ENCODE data around the gene TOX2.

Gene TOX2

DNA sequence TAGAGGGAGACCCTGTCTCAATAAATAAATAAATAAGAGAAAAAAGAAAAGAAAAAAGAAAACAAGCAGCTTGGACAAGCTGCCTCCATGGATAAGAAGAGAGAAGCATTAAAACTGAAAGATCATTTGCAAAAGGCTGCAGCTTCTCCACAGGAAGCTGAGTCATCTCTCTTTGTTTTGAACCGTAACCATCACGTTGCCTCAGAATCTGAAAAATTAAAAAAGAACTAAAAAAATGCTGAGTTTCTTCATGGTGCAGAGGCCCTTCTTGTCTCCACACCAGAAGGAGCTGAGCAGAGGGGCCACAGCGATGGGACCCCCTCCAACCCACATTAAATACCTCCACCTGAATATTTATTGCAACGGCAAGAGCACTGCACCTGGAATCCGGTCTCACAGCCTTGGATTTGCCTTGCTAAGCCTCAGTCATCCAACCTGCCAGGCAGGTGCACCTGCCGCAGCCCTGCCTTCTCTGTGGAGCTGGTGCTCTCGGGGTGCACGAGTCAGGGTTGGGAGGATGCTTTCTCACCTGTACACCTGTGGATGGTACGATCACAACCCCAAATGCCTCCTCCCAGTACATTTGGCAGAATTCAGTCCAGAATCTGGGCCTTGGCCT lies 28.1 kb downstream of the TOX2 start:
- Histone ChIP-seq H3K4me3 (ENCODE audit: low read length) (no peak overlapping the region), H3F3A (ENCODE audit: control insufficient read depth, insufficient read depth) (no peaks in the 10 kb centered on the region), H3K27me3 (ENCODE audit: control insufficient read depth, low read length) (peaks cover 13% of the 10 kb centered on the region; the same call in 1 of the 2 replicates), H3K4me1 (ENCODE audit: control insufficient read depth, low read length) (peaks cover 9% of the 10 kb centered on the region), H4K20me1 (ENCODE audit: control insufficient read depth, insufficient read depth, low read depth, low read length) (no peaks in the 10 kb centered on the region), H3K9me2 (replicated peaks; ENCODE audit: control insufficient read depth, low read length) (no peaks in the 10 kb centered on the region), H3K27ac (ENCODE audit: low read depth, low read length) (no peak overlapping the region), H3K4me2 (ENCODE audit: low read length) (no peak overlapping the region), H3K79me2 (ENCODE audit: control insufficient read depth, low read length) (no peaks in the 10 kb centered on the region), H3K36me3 (ENCODE audit: control insufficient read depth, low read length) (no peaks in the 10 kb centered on the region), H3K9me3 (ENCODE audit: control insufficient read depth, insufficient read depth, low read length) (no peaks in the 10 kb centered on the region)
- TF ChIP-seq, protein P1, sequence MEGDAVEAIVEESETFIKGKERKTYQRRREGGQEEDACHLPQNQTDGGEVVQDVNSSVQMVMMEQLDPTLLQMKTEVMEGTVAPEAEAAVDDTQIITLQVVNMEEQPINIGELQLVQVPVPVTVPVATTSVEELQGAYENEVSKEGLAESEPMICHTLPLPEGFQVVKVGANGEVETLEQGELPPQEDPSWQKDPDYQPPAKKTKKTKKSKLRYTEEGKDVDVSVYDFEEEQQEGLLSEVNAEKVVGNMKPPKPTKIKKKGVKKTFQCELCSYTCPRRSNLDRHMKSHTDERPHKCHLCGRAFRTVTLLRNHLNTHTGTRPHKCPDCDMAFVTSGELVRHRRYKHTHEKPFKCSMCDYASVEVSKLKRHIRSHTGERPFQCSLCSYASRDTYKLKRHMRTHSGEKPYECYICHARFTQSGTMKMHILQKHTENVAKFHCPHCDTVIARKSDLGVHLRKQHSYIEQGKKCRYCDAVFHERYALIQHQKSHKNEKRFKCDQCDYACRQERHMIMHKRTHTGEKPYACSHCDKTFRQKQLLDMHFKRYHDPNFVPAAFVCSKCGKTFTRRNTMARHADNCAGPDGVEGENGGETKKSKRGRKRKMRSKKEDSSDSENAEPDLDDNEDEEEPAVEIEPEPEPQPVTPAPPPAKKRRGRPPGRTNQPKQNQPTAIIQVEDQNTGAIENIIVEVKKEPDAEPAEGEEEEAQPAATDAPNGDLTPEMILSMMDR (IDR thresholded peaks at IDR 0.05; ENCODE audit: low read depth, low read length, poor library complexity, severe bottlenecking) = no peak
- no peak for TF ChIP-seq EZH2phosphoT487 (IDR thresholded peaks at IDR 0.05; ENCODE audit: borderline replicate concordance, low read length)

DNA sequence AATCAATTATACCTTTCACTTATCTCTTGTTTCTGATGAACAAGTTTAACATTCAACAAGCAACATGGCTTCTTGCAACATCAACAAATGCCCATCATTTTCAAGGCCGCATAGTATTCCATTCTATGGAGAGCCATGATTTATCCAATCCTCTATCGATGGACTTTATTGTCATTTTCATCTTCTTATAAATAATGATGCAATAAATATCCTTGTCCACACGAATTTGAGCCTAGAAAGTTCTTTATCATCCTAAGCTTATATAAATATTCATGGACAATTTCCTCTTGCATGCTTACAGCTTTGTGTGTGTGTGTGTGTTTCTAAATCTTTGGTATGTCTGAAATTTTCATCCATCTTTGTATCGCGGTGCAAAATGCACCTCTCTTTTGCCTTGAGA lies 29.1 kb downstream of the TOX2 start:
- no peaks in the 10 kb centered on the region for H3F3A ChIP-seq (ENCODE audit: control insufficient read depth, insufficient read depth)
- H3K9me2 ChIP-seq (replicated peaks; ENCODE audit: control insufficient read depth, low read length) = no peaks in the 10 kb centered on the region
- no peak overlapping the region for H3K4me3 ChIP-seq (ENCODE audit: low read length)
- no peaks in the 10 kb centered on the region for H3K79me2 ChIP-seq (ENCODE audit: control insufficient read depth, low read length)
- no peak overlapping the region for H3K27ac ChIP-seq (ENCODE audit: low read depth, low read length)
- peaks cover 9% of the 10 kb centered on the region for H3K4me1 ChIP-seq (ENCODE audit: control insufficient read depth, low read length)
- H3K9me3 ChIP-seq (ENCODE audit: control insufficient read depth, insufficient read depth, low read length) = no peaks in the 10 kb centered on the region
- no peaks in the 10 kb centered on the region for H3K36me3 ChIP-seq (ENCODE audit: control insufficient read depth, low read length)
- H4K20me1 ChIP-seq (ENCODE audit: control insufficient read depth, insufficient read depth, low read depth, low read length) = no peaks in the 10 kb centered on the region
- peaks cover 13% of the 10 kb centered on the region; the same call in 1 of the 2 replicates for H3K27me3 ChIP-seq (ENCODE audit: control insufficient read depth, low read length)
- no peak overlapping the region for H3K4me2 ChIP-seq (ENCODE audit: low read length)
- TF ChIP-seq, protein P1 (IDR thresholded peaks at IDR 0.05; ENCODE audit: low read depth, low read length, poor library complexity, severe bottlenecking) = no peak
- no peak for TF ChIP-seq EZH2phosphoT487 (IDR thresholded peaks at IDR 0.05; ENCODE audit: borderline replicate concordance, low read length)

- Histone ChIP-seq H3F3A (ENCODE audit: control insufficient read depth, insufficient read depth) (no peaks in the 10 kb centered on the region), H4K20me1 (ENCODE audit: control insufficient read depth, insufficient read depth, low read depth, low read length) (no peaks in the 10 kb centered on the region), H3K9me2 (replicated peaks; ENCODE audit: control insufficient read depth, low read length) (no peaks in the 10 kb centered on the region), H3K79me2 (ENCODE audit: control insufficient read depth, low read length) (no peaks in the 10 kb centered on the region), H3K36me3 (ENCODE audit: control insufficient read depth, low read length) (no peaks in the 10 kb centered on the region), H3K9me3 (ENCODE audit: control insufficient read depth, insufficient read depth, low read length) (no peaks in the 10 kb centered on the region), H3K4me2 (ENCODE audit: low read length) (no peak overlapping the region), H3K27ac (ENCODE audit: low read depth, low read length) (no peak overlapping the region), H3K4me3 (ENCODE audit: low read length) (no peak overlapping the region), H3K27me3 (ENCODE audit: control insufficient read depth, low read length) (peaks cover 13% of the 10 kb centered on the region; the same call in 1 of the 2 replicates), H3K4me1 (ENCODE audit: control insufficient read depth, low read length) (peaks cover 9% of the 10 kb centered on the region)
- TF ChIP-seq, protein P1 (IDR thresholded peaks at IDR 0.05; ENCODE audit: low read depth, low read length, poor library complexity, severe bottlenecking) = no peak
- no peak for TF ChIP-seq EZH2phosphoT487 (IDR thresholded peaks at IDR 0.05; ENCODE audit: borderline replicate concordance, low read length)
Measured at GRCh38 chr20:43944653-43945235, 30.1 kb downstream of the TOX2 start.
